SK-N-MC (cell line): ENCODE data around the gene STAT5B.

ENCODE experiments used
- EZH2 ChIP-seq: fragments of 200-600 bp; sonication (generic); IDR thresholded peaks from one replicate; pipeline ENCODE4 v1.6.1; 2017; ENCODE audit warnings: antibody characterized with exemption
- POLR2AphosphoS5 ChIP-seq: IDR thresholded peaks from 2 replicates; pipeline ENCODE4 v1.6.1; 2012; ENCODE audit warnings: mild to moderate bottlenecking, low read depth, low read length, borderline replicate concordance

GRCh38 chr17:42169351-42169750, 106.8 kb downstream of the STAT5B start:
- TF ChIP-seq EZH2: no peak
- TF ChIP-seq POLR2AphosphoS5: no peak
